Activated CD8-positive, alpha-beta memory T cell treated with anti-CD3 and anti-CD28 coated beads, Interleukin-2, amount 50 U/mL, for 4 hours (primary cell): ENCODE results near the gene LILRA5.
"Not testable (repeated sequence)": the region's sequence is repeated elsewhere in the genome, so short reads cannot be mapped to it uniquely, and the experiment has no call there.

Experiments used
- DNase-seq: peaks from one replicate; pipeline ENCODE4 v3.0.0-alpha.2; 2020

LILRA5 gene

GRCh38 chr19:54299515-54299914, 13.5 kb downstream of the LILRA5 start:
- no peak for DNase-seq

GRCh38 chr19:54299126-54299498, 13.9 kb downstream of the LILRA5 start:
- DNase-seq, result no peak

GRCh38 chr19:54298357-54299125, 14.4 kb downstream of the LILRA5 start:
- DNase-seq, result no peak

- DNase-seq, result no peak
These were observed 15.1 kb downstream of the LILRA5 start for GRCh38 chr19:54297759-54298305.

- no peak for DNase-seq
These were observed 18.4 kb downstream of the LILRA5 start for GRCh38 chr19:54294539-54294938.

GRCh38 chr19:54289160-54289559, 23.8 kb downstream of the LILRA5 start:
- DNase-seq, result not testable (repeated sequence)

- no peak for DNase-seq
These were observed 25.5 kb downstream of the LILRA5 start for GRCh38 chr19:54287456-54287855.

GRCh38 chr19:54286283-54286682, 26.7 kb downstream of the LILRA5 start:
- not testable (repeated sequence) for DNase-seq

GRCh38 chr19:54285427-54286056, 27.4 kb downstream of the LILRA5 start:
- not testable (repeated sequence) for DNase-seq

- no peak for DNase-seq
These were observed 30.1 kb downstream of the LILRA5 start for GRCh38 chr19:54282686-54283470.

- DNase-seq, result not testable (repeated sequence)
These were observed 31.3 kb downstream of the LILRA5 start for GRCh38 chr19:54281729-54282075.

- DNase-seq, result no peak
These were observed 31.8 kb downstream of the LILRA5 start, which contains the start of gene LILRB2 for GRCh38 chr19:54281007-54281728. TSS of gene LILRB2 (minus strand) at chr19:54281110. CDS start at chr19:54280496, 614 bp downstream.

- DNase-seq, result not testable (repeated sequence)
These were observed 32.5 kb downstream of the LILRA5 start for GRCh38 chr19:54280441-54280840.

GRCh38 chr19:54280025-54280424, 32.9 kb downstream of the LILRA5 start:
- not testable (repeated sequence) for DNase-seq

- no peak for DNase-seq
These were observed 33.5 kb downstream of the LILRA5 start for GRCh38 chr19:54279406-54279962.

GRCh38 chr19:54278571-54279195, 34.3 kb downstream of the LILRA5 start:
- not testable (repeated sequence) for DNase-seq

- DNase-seq, result not testable (repeated sequence)
These were observed 34.9 kb downstream of the LILRA5 start for GRCh38 chr19:54278056-54278455.

GRCh38 chr19:54277111-54277615, 35.8 kb downstream of the LILRA5 start:
- DNase-seq, result not testable (repeated sequence)

- DNase-seq, result no peak
These were observed 37.0 kb downstream of the LILRA5 start for GRCh38 chr19:54275951-54276350.

- DNase-seq, result not testable (repeated sequence)
These were observed 38.5 kb downstream of the LILRA5 start for GRCh38 chr19:54274516-54274915.

- no peak for DNase-seq
These were observed 39.1 kb downstream of the LILRA5 start for GRCh38 chr19:54273821-54274220.
